ENCODE data around the gene ADGRG3. TPM values are rescaled to one million over a fixed set of nuclear protein-coding genes. Genes with fewer than 3 reads are reported as not detected.
A peak's percentile ranks its signal among the peaks of the same experiment; 100 is the strongest.

ADGRG3 gene
- total RNA-seq, 1 donor from 2014 or later: 0.60 TPM

DNA sequence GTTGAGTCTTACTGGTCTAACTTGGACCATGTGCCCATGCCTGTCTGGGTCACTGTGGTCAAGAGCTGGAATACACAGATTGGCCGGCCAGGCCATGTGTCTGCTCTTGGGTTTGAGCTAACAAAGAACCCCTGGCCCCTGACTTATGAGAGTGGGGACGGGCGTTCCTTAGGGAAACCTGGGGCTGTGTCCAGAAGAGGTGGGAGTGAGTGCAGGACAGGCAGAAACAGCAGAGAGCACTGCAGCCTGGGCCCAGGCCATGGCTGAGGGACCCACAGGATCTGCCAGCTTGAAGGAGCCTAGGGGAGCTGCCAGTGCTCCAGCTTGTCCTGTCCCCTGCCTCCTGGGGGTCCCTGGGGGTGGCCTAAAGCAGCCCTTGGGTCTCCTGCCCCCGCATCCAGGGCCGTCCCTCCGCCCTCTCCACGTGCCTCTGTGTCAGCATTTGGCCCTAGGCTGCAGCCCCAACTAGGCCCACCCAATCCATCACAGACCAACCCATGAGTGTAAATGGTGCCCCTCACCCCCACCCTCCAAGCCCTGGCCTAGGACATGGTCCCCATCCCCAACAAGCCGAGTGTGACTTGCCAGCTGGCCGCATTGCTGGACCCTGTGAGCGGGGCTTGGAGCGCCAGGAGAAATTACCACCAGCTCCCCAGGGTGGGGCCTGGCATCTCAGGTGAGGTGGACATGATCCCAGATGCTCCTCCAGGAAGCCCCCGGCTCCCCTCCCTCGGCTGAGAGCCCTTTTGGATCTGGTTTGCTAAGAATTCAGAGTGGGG, 14.0 kb downstream of the ADGRG3 start:
- DNase-seq (ENCODE audit: low spot score): no peak

DNA sequence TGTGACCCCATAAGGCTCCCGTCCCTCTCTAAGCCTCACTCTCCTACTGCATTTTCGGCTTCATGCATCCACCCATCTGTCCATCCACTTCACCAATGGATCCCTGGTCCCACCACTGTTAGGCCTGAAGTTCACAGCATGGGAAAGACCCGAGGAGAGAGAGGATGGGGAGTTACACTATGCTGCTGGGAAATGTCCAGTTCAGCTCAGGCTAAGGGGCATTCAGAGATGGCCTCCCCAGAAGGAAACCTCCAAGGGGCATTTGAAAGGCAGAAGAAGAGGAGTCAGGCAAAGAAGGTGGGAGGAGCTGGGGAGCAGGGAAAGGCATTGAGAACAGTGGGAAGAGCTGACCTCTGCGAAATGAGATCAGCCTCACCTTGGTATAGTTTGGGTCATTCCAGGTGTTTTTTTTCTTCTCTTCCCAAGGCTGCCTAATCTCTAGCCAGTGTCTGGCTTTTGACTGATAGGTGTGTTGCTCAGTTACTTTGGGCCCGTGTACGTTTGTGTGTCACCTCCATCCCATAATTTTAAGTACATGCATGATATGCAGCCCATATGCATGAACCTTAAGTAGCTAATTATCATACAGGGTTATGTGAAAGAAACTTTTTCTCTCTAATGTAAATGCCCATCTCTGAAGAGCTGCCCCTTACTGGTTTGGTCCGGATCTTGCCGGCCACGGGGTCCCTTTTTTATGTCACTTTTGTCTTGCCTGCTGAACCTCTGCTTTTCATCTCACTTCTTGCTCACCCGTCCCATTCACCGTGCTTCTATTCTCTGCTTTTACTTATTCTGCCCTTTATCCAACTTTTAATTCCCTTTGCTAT, 14.9 kb downstream of the ADGRG3 start:
- no peak for DNase-seq (ENCODE audit: low spot score)

DNA sequence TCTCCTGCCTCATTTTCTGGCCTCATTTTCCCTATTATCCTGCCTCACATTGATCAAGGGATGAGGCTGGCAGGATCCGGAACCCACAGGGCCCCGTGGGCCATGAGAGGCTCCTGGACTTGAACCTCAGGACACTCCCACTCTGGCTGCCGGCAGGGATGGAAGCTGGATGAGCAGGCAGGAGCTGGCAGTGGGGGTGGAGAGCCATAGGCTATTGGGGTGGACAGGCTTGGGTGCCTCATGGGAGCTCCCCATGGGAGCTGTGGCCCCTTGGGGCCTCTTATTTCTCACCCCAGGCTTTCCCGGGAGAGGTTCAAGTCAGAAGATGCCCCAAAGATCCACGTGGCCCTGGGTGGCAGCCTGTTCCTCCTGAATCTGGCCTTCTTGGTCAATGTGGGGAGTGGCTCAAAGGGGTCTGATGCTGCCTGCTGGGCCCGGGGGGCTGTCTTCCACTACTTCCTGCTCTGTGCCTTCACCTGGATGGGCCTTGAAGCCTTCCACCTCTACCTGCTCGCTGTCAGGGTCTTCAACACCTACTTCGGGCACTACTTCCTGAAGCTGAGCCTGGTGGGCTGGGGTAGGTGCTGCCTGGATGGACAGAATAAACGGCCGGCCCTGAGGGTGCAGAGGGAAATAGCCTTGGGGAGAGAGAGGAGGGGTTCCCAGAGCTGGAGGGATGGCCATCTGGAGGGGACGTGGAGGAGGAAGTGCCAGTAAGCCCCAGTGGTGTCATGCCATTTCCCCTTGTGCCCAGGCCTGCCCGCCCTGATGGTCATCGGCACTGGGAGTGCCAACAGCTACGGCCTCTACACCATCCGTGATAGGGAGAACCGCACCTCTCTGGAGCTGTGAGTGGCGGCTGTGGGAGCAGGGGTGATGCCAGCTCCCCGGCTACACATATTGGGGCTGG, 15.8 kb downstream of the ADGRG3 start:
- DNase-seq (ENCODE audit: low spot score): no peak

DNA sequence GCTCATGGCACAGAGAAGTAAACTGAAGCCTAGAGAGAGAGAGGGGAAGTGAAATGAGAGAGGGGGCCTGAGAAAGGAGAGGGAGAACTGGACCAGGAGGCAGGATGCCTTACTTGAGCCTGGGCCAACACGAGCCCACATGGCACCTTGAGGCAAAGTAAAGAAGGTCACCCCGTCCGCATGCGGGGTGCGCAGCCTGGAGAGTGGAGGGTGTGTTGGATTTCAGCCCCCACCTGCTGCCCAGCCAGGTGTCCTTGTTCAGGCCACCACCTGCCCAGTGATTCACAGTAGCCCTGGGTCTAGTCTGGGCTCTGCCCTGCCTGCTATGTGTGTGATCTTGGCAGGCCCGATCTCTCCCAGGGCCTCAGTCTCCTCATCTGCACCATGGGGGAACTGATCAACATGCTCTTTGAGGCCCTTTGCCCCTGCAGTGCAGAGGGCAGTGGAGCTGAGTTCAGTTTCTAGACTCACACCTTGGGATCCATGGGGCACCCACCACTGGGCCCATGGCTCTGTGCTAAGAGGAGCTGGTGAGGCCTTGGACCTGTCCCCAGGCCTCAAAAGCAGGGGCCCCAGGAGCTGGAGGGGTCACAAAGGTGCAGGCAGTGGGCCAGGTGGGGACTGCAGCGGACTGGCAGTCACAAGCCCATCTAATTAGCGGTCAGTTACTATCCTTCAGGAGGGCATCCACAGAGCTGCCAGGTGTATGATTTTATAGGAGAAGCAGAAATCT, 16.7 kb downstream of the ADGRG3 start:
- DNase-seq (ENCODE audit: low spot score): no peak

DNA sequence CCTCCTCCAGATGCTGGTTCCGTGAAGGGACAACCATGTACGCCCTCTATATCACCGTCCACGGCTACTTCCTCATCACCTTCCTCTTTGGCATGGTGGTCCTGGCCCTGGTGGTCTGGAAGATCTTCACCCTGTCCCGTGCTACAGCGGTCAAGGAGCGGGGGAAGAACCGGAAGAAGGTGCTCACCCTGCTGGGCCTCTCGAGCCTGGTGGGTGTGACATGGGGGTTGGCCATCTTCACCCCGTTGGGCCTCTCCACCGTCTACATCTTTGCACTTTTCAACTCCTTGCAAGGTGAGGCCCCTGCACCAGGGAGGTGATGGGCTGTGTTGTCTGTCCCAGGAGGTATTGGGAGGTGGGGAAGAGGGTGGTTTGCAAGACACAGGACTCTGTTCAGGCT, 17.5 kb downstream of the ADGRG3 start:
- no peak for DNase-seq (ENCODE audit: low spot score)

DNA sequence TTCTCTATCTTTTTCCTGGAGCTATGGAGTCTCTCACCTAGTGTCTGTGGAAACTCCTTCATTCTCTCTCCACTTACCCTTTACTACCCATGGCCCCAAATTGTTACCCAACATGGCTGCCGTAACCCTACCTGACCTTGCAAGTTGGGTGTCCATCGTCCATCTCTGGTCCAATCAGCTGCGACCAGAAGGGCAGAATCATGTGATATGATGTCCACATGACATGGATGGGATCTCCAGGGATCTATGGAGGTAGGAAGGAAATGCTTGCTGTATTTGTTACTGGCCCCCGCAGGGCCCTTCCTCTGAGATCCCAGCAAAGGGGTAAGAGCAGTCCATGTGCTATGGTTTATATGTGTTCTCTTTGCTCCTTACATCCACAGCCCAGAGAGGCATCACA, 18.5 kb downstream of the ADGRG3 start:
- no peak for DNase-seq (ENCODE audit: low spot score)

DNA sequence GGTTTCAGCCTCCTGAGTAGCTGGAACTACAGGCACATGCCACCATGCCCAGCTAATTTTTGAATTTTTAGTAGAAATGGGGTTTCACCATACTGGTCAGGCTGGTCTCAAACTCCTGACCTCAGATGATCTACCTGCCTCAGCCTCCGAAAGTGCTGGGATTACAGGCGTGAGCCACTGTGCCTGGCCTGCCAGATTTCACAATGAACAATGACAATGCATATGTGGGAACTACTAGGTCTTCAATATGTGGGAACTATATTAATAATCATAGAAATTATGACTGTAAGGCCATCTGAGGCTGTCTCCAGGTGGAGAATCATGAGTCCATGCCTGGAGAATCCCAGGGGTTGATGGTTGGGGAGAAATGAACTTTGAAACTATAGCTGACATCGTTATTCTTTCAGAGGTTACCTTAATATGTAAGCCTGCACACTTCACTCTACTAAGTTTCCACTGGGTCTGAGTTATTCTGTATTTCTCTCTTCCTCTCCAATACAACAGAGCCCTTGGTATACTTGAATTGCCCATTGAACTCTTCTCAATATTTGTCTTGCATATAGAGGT, 19.3 kb downstream of the ADGRG3 start:
- no peak for DNase-seq (ENCODE audit: low spot score)

DNA sequence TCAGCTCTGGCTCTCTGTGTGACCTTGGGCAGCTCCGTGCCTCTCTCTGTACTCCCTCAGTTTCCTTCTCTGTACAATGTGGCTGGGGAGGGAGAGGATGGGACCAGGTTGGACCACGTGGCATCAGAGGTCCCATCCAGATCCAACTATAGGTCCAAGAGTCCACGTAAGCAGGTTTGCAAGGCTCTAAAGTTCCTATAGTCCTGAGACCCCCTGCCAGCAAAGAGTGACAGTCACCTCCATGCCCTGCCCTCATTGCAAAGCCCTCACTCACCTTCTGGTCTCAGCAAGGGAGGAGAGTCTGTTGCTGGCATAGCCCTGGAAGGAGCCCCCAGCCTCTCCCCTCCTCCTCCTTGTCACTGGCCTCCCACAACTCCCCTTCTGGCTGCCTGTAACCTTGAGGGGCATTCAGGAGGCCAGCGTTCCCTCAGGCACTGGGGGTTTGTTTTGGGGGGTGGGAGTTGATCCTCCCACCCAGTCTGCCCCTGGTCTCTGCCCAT, 20.4 kb downstream of the ADGRG3 start:
- no peak for DNase-seq (ENCODE audit: low spot score)

DNA sequence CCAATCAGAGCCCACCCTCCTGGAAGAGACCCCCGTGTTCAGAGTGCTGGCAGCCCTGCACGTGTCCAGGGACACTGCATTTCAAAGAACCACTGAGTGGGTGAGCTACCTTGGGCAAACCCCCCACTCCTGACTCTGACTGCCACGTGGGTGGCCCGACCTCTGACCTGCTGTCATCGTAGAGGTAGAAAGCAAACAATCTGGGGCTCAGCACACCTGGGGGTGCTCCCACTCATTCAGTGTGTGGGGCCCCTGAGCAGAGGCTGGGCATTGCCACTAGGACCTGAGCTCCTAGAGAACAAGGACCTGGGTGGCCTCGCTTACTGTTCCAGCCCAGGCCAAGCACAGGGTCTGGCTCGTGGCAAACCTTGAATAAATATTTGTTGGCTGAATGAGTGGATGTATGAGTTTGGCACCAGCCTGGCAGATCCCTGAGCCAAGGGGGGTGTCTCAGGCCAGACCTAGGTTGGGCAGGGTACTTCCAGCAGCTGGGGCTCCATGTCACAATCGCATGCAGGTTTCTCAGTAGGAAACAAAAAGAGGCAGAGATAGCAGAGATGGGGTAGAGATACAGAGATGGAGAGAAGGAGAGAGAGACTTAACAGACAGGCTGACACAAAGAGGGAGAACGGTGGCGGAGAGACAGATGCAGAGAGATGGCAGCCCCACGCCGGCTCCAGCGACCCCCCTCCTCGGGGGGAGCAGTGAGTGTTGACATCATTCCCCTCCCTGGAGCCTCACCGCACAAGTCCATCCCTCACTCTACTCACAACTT, 21.1 kb downstream of the ADGRG3 start:
- no peak for DNase-seq (ENCODE audit: low spot score)

DNA sequence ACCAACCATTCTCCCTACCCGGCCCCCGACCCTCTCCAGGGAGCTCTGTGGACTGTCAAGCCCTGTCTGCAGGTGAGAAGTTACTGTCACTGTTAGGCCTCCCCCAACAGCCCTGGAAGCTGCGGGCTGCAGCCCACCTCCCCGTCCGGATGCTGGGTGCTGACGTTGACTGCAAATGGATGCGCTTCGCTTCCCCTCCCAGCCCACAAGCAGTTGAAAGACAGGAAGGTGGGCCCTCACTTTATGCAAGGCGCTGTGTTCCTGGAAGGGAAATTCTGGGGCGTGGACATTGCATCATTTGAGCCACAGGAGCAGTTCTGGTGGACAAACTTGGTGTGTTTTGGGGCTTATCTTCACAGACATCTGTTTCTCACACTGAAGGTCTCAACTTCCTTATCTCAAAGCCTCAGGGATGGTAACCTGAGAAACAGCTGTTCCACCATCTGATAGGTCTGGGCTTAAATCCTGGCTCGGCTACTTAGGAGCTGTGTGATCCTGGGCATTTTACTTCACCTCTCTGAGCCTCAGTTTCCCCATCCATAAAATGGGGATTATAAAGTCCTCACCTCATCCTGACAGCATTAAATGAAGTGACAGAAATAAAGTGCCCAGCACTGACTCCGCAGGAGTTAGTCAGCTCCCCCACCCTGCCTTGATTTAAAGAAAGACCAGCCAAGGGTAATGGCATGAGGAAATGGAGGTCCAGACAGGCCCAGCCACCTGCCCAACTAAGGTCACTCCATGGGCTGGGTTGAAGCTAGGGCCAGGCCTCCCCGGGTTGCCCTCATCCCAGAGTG, 21.9 kb downstream of the ADGRG3 start:
- no peak for DNase-seq (ENCODE audit: low spot score)

DNA sequence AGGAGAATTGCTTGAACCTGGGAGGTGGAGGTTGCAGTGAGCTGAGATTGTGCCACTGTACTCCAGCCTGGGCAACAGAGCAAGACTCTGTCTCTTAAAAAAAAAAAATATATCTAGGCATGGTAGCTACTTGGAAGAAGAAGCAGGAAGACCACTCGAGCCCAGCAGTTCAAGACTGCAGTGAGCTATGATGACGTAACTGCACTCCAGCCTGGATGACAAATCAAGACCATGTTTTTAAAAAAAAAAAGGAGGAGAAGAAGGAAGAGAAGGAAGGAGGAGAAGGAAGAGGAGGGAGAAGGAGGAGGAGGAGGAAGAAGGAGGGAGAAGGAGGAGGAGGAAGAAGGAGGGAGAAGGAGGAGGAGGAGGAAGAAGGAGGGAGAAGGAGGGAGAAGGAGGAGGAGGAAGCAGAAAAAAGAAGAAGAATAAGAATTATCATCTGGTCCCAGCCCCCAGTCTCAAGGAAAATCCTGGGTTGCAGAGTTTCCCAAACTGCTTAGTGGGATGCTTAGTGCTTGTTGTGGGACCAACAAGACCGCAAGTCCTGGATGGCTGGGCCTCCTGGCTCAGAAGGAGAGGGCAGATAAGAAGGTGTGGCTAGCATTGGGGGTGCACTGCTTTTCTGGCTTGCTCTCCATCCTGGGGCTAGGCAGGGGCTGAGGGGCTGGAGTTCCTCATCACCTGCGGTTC, 22.8 kb downstream of the ADGRG3 start:
- DNase-seq (ENCODE audit: low spot score): no peak

DNA sequence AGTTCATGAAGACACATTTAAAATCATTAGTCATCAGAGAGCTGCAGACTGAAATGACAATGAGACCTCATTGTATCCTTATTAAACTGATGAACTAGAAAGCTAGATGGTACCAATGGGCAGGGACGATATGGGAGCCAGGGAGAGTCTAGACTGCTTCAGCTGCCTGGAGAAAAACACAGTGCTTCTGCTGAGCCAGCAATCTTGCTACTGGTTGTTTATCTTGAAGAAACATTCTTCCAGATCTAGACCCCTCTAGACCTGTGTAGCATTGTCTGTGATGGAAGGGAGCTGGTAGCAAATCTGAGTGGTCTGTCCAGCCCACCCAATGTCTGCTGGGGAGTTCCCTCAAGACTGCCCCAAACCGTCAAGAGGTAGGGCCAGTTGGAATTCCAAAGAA, 24.5 kb downstream of the ADGRG3 start:
- no peak for DNase-seq (ENCODE audit: low spot score)

DNA sequence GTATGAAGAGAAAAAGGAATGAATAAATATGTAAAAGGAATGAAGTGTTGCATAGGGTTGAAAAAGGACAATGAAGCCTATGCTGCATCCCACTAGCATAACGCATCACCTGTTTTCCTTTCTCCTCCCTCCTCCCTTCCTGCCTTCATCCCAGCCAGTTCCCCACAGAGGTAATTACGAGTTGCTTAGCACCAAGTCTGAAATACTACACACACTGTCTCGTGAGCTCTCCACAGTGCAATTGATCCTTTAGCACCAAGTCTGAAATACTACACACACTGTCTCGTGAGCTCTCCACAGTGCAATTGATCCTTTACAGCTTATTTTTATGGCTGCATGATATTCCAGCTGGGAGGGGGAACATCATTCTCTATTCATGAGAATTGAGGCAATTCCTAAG, 25.4 kb downstream of the ADGRG3 start:
- no peak for DNase-seq (ENCODE audit: low spot score)

DNA sequence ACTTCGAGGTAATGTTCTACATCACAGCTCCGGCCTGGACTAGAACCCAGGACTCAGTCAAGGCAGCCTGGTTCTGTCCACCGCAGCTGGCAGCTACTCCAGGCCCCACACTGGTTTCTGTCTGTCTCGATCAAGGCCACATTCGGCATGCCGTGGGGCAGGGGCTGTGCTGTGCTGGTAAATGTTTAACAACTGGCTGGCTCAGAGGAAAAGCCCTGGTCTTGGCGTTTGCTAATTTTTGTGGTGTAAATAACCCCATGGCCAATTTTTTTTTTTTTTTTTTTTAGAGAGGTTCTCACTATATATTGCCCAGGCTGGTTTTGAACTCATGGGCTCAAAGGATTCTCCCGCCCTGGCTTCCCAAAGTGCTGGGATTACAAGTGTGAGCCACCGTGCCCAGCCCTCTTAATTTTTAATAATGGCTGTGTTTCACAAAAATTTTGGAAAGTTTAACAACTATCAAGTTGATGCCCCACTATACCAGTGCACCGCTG, 26.2 kb downstream of the ADGRG3 start:
- no peak for DNase-seq (ENCODE audit: low spot score)

DNA sequence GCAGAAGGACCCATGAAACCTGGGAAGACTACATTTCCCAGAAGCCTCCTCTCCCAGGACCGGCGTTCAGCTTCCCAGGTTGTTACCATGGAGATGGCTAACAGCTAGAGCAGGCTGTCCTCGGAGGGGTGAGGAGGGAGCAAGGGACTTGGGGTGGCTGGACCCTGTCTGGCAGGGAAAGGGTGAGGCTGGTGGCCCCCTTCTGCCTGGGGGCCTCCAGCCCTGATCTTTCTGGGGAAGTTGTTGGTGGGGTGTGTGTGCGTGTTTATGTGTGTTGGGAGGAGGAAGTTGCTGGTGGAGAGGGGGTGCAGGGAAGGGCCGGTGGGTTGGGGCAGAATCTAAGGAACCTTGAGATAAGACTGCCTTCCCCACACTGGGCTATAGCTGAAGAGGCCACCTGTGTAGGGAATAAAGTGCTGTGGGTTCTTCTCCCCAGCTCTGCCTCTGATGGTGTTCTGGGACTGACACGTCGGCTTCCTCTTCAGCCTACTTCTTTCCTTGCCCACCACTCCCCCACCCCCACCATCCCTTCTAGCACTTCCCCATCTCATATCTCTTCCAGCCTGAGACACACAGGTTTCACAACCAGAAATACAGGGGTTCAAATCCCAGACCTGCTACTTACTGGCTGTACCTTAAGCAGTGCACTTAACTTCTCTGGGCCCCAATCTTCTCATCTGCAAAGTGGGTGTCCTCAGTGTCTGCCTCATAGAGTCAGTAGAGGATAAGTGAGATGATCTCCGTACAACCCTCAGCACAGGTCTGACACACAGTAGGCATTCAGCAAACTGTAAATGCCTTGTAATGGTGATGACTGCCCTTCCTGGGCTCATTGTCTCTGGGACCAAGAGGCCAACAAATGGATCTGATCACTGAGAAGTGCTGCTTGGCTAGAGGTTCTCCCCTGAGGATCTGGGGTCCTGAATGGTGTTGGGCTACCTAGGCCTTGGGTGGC, 26.9 kb downstream of the ADGRG3 start, which contains the start of gene DRC7:
Gene DRC7 (plus strand): TSS at position 82 of the 955 bp plus-strand sequence. CDS start 3,144 bp downstream, outside the sequence.
- DNase-seq (ENCODE audit: low spot score): peak; percentile 66

DNA sequence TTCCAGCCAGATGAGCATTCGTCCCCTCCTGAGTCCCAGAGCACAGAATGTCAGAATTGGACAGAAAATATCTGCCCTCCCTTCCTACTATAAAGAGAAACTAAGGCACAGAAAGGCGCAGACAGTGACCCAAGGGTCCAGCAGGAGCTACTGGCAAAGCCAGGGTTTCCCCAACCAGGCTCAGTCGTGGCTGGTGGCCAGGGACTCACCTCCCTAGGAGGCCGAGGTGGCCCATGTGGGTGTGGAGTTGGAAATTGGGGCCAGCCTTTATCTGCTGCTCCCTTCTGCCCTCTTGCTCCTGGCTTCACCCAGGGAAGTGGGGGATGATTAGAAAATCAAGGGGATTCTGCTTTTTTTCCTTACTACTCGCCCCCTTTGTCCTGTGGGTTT, 27.6 kb downstream of the ADGRG3 start:
- no peak for DNase-seq (ENCODE audit: low spot score)

DNA sequence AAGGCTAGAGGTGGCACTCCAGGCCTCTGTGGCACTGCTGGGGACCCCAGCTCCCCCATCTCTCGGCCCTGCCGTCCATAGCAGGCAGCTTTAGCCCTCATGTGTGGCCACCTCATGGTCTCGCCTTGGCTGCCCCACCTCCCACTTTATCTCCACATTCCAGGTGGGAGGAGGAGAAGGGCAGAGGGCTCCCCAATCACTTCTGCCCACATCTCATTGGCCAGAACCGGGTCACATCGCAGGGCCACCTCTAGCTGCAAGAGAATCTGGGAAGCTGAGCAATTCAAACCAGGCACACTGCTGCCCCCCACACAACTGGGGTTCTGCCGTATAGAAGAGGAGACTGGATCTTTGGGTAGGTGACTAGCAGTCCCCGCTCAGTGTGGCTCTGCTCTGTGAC, 28.1 kb downstream of the ADGRG3 start:
- no peak for DNase-seq (ENCODE audit: low spot score)

All from mucosa of gallbladder (tissue), 1 donor.